HEK293 (cell line): ENCODE measurements around the gene HECTD4.

Experiments
- CTCF ChIA-PET: fragments of 350-600 bp; formaldehyde crosslinking; extraction: SDS; loops from one replicate; lab custom pipeline; 2021; ENCODE audit warnings: antibody characterized with exemption; lab: Yijun Ruan, JAX
- POLR2A ChIA-PET: fragments of 300-600 bp; formaldehyde crosslinking; extraction: SDS; loops from one replicate; lab custom pipeline; 2020; ENCODE audit warnings: antibody characterized with exemption, inconsistent platforms; lab: Yijun Ruan, JAX
- H3K27ac ChIP-seq: fragments of 200-500 bp; sonication (Bioruptor generic); 2 replicates; pipeline ENCODE4 v1.5.1; 2014; ENCODE audit warnings: low read depth, low read length, control low read depth, inconsistent platforms; ENCODE audit errors: extremely low read depth
- H3K36me3 ChIP-seq, 2 experiments: fragments of 200-500 bp in 1 of 2; sonication (Bioruptor generic) in 1 of 2; 1 replicate in 1 of 2; 2 replicates in 1 of 2; pipeline ENCODE4 v1.5.1; 2014 to 2017; ENCODE audit warnings: inconsistent platforms in 2 of 2, low read length in 2 of 2; ENCODE audit not compliant: control insufficient read depth in 2 of 2, insufficient read depth in 1 of 2
- H3K4me1 ChIP-seq: fragments of 200-500 bp; sonication (Bioruptor generic); 2 replicates; pipeline ENCODE4 v1.5.1; 2014; ENCODE audit warnings: mild to moderate bottlenecking, low read length, inconsistent platforms; ENCODE audit not compliant: control insufficient read depth, insufficient read depth
- H3K4me3 ChIP-seq: 2 replicates; pipeline ENCODE4 v1.5.1; 2011; ENCODE audit warnings: low read depth, mild to moderate bottlenecking, control low read depth, low read length, moderate library complexity
- H3K9me3 ChIP-seq: fragments of 200-500 bp; sonication (Bioruptor generic); 2 replicates; pipeline ENCODE4 v1.5.1; 2014; ENCODE audit warnings: low read depth, low read length, inconsistent platforms; ENCODE audit not compliant: control insufficient read depth, insufficient read depth
- BCL11A ChIP-seq: fragments of 450-650 bp; formaldehyde crosslinking; IDR thresholded peaks from 2 replicates; pipeline ENCODE4 v1.5.1; 2016; ENCODE audit warnings: low read depth, missing biosample characterization, missing genetic modification characterization
- GLIS2 ChIP-seq: fragments of 450-650 bp; formaldehyde crosslinking; IDR thresholded peaks from 2 replicates; pipeline ENCODE4 v1.5.1; 2016; ENCODE audit warnings: missing biosample characterization, missing genetic modification characterization
- OSR2 ChIP-seq: fragments of 450-650 bp; formaldehyde crosslinking; IDR thresholded peaks from 2 replicates; pipeline ENCODE4 v1.5.1; 2016; ENCODE audit warnings: missing biosample characterization, missing genetic modification characterization
- PRDM1 ChIP-seq: fragments of 450-650 bp; formaldehyde crosslinking; IDR thresholded peaks from 2 replicates; pipeline ENCODE4; 2016; ENCODE audit warnings: missing biosample characterization, missing genetic modification characterization
- ZBTB48 ChIP-seq: fragments of 450-650 bp; formaldehyde crosslinking; IDR thresholded peaks from 2 replicates; pipeline ENCODE4 v1.5.1; 2016; ENCODE audit warnings: missing biosample characterization, missing genetic modification characterization
- ZBTB49 ChIP-seq: fragments of 450-650 bp; formaldehyde crosslinking; IDR thresholded peaks from 2 replicates; pipeline ENCODE4 v1.5.1; 2016; ENCODE audit warnings: missing biosample characterization, missing genetic modification characterization, low read depth
- ZBTB7A ChIP-seq: fragments of 450-650 bp; formaldehyde crosslinking; IDR thresholded peaks from 2 replicates; pipeline ENCODE4 v1.5.1; 2016; ENCODE audit warnings: low read depth, missing biosample characterization, missing genetic modification characterization
- ZFHX2 ChIP-seq: fragments of 450-650 bp; formaldehyde crosslinking; conservative IDR thresholded peaks from 2 replicates; pipeline ENCODE4 v1.5.1; 2016; ENCODE audit warnings: missing biosample characterization, missing genetic modification characterization
- ZFP41 ChIP-seq: fragments of 450-650 bp; formaldehyde crosslinking; IDR thresholded peaks from 2 replicates; pipeline ENCODE4 v1.5.1; 2016; ENCODE audit warnings: missing biosample characterization, missing genetic modification characterization, borderline replicate concordance
- ZFP69B ChIP-seq: fragments of 450-650 bp; formaldehyde crosslinking; IDR thresholded peaks from 2 replicates; pipeline ENCODE4 v1.5.1; 2016; ENCODE audit warnings: missing biosample characterization, missing genetic modification characterization
- ZNF211 ChIP-seq: fragments of 450-650 bp; formaldehyde crosslinking; IDR thresholded peaks from 2 replicates; pipeline ENCODE4 v1.5.1; 2016; ENCODE audit warnings: low read depth, missing biosample characterization, missing genetic modification characterization
- ZNF221 ChIP-seq: fragments of 450-650 bp; formaldehyde crosslinking; IDR thresholded peaks from 2 replicates; pipeline ENCODE4 v1.5.1; 2017; ENCODE audit warnings: missing biosample characterization, missing genetic modification characterization, borderline replicate concordance
- ZNF24 ChIP-seq: fragments of 450-650 bp; formaldehyde crosslinking; IDR thresholded peaks from 2 replicates; pipeline ENCODE4 v1.5.1; 2016; ENCODE audit warnings: missing biosample characterization, missing genetic modification characterization
- ZNF354C ChIP-seq: fragments of 450-650 bp; formaldehyde crosslinking; IDR thresholded peaks from 2 replicates; pipeline ENCODE4 v1.5.1; 2016; ENCODE audit warnings: missing biosample characterization, missing genetic modification characterization, low read depth, borderline replicate concordance
- ZNF362 ChIP-seq: fragments of 450-650 bp; formaldehyde crosslinking; IDR thresholded peaks from 2 replicates; pipeline ENCODE4 v1.5.1; 2016; ENCODE audit warnings: missing biosample characterization, missing genetic modification characterization
- ZNF416 ChIP-seq: fragments of 450-650 bp; formaldehyde crosslinking; IDR thresholded peaks from 2 replicates; pipeline ENCODE4 v1.5.1; 2016; ENCODE audit warnings: missing biosample characterization, missing genetic modification characterization
- ZNF426 ChIP-seq: fragments of 450-650 bp; formaldehyde crosslinking; IDR thresholded peaks from 2 replicates; pipeline ENCODE4 v1.5.1; 2017; ENCODE audit warnings: missing biosample characterization, missing genetic modification characterization, mild to moderate bottlenecking, inconsistent platforms, moderate library complexity
- ZNF48 ChIP-seq: fragments of 450-650 bp; formaldehyde crosslinking; IDR thresholded peaks from 2 replicates; pipeline ENCODE4 v1.5.1; 2016; ENCODE audit warnings: missing biosample characterization, missing genetic modification characterization
- ZNF548 ChIP-seq: fragments of 450-650 bp; formaldehyde crosslinking; IDR thresholded peaks from 2 replicates; pipeline ENCODE4 v1.5.1; 2016; ENCODE audit warnings: missing biosample characterization, missing genetic modification characterization
- ZNF560 ChIP-seq: fragments of 450-650 bp; formaldehyde crosslinking; IDR thresholded peaks from 2 replicates; pipeline ENCODE4 v1.5.1; 2017; ENCODE audit warnings: missing biosample characterization, missing genetic modification characterization, borderline replicate concordance
- ZNF596 ChIP-seq: fragments of 450-650 bp; IDR thresholded peaks from 2 replicates; pipeline ENCODE4 v1.5.0; 2018; ENCODE audit warnings: missing biosample characterization, mild to moderate bottlenecking, missing genetic modification characterization, moderate library complexity
- ZNF654 ChIP-seq: fragments of 450-650 bp; formaldehyde crosslinking; IDR thresholded peaks from 2 replicates; pipeline ENCODE4 v1.5.1; 2016; ENCODE audit warnings: low read depth, missing biosample characterization, missing genetic modification characterization
- ZNF843 ChIP-seq: fragments of 450-650 bp; formaldehyde crosslinking; IDR thresholded peaks from 2 replicates; pipeline ENCODE4 v1.5.1; 2016; ENCODE audit warnings: missing biosample characterization, missing genetic modification characterization
- ZSCAN30 ChIP-seq: fragments of 450-650 bp; IDR thresholded peaks from 2 replicates; pipeline ENCODE4 v1.5.1; 2018; ENCODE audit warnings: missing biosample characterization, mild to moderate bottlenecking, missing genetic modification characterization, moderate library complexity

Gene HECTD4

GRCh38 chr12:112220628-112221027, 161.6 kb downstream of the HECTD4 start (continued):
- TF ChIP-seq ZBTB7A (0 out of 2 replicates have a peak, but pooled peaks have one; percentile 30), BCL11A (tag by site-specific recombination) (peak; percentile 76; the same call in 1 of the 2 replicates)

GRCh38 chr12:112219195-112219594, 163.0 kb downstream of the HECTD4 start:
- Histone ChIP-seq H3K4me1 (no peaks in the 10 kb centered on the region), H3K27ac (no peak overlapping the region), H3K4me3 (no peak overlapping the region), H3K9me3 (no peaks in the 10 kb centered on the region), H3K36me3 (peaks cover 14 to 62% of the 10 kb centered on the region in 2 experiments)
- CTCF ChIA-PET: interaction anchor here (0.6 to 3.2 kb wide), 3 partner anchors 10 to 178 kb away, joined by 3 to 12 read pairs (median 5); no protein-coding TSS in a partner anchor
- TF ChIP-seq ZNF362 (tag by site-specific recombination) (no peak), ZNF354C (tag by site-specific recombination) (no peak), ZNF548 (tag by site-specific recombination) (no peak), ZFP41 (no peak)
- POLR2A ChIA-PET: no interaction called here

- CTCF ChIA-PET: interaction anchor here (0.7 to 3.2 kb wide), 2 partner anchors 20 to 130 kb away, joined by 3 to 12 read pairs; no protein-coding TSS in a partner anchor
- Histone ChIP-seq H3K4me1 (no peaks in the 10 kb centered on the region), H3K36me3 (peaks cover 20 to 61% of the 10 kb centered on the region in 2 experiments), H3K9me3 (no peaks in the 10 kb centered on the region), H3K4me3 (no peak overlapping the region), H3K27ac (no peak overlapping the region)
- no peak for TF ChIP-seq ZNF596
- TF ChIP-seq ZNF416 (tag by site-specific recombination): no peak
- TF ChIP-seq OSR2 (tag by site-specific recombination): no peak
- TF ChIP-seq ZNF843 (tag by site-specific recombination): no peak
- TF ChIP-seq ZNF426 (tag by site-specific recombination): no peak
- no peak for TF ChIP-seq ZFP69B (tag by site-specific recombination)
- no peak for TF ChIP-seq ZNF24 (tag by site-specific recombination)
- TF ChIP-seq ZFHX2: no peak
- TF ChIP-seq ZBTB49 (tag by site-specific recombination): no peak
- no peak for TF ChIP-seq ZNF48 (tag by site-specific recombination)
- TF ChIP-seq ZNF654: no peak
- TF ChIP-seq GLIS2 (tag by site-specific recombination): no peak
- no peak for TF ChIP-seq ZNF221 (tag by site-specific recombination)
- no peak for TF ChIP-seq ZBTB48 (tag by site-specific recombination)
- no peak for TF ChIP-seq PRDM1
- no peak for TF ChIP-seq ZNF560 (tag by site-specific recombination)
- no peak for TF ChIP-seq ZNF211 (tag by site-specific recombination)
- TF ChIP-seq ZSCAN30: no peak
- POLR2A ChIA-PET: no interaction called here
These were observed 164.1 kb downstream of the HECTD4 start for GRCh38 chr12:112218150-112218549.
